ENCODE data around the gene SLC30A4.

Gene SLC30A4

DNA sequence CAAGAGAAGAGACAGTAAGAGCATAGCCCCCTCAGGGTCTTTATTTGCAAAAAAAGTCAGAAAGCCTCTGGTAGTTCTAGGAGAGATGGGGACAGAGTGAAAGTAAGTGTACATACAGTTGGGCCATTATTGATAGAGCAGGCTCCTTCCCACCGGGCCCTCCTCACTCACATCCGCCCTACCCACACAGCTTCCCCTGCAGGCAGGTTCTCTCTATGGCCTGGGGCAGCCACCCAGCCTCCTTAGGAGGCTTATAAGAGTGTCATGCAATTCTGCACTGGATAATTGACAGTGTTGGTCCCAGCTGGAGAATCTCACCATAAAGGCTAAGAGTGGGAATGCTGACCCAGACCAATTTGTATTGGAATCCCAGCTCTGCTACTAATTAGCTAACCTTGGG lies 49.5 kb downstream of the SLC30A4 start:
- no peaks in the 10 kb centered on the region for H3K4me1 ChIP-seq (ENCODE audit: control insufficient read depth, insufficient read depth, low read length)
- no peaks in the 10 kb centered on the region for H3K36me3 ChIP-seq (ENCODE audit: control insufficient read depth, insufficient read depth, low read length)
- no peak for DNase-seq (ENCODE audit: low read depth, low spot score)
- H3K27ac ChIP-seq (ENCODE audit: low read length) = no peak overlapping the region
- H3K4me3 ChIP-seq (ENCODE audit: low read length) = no peak overlapping the region
- H3K27me3 ChIP-seq (ENCODE audit: control insufficient read depth, insufficient read depth, low read length) = peaks cover 75% of the 10 kb centered on the region
- H3K9me3 ChIP-seq (ENCODE audit: control insufficient read depth, insufficient read depth, low read length) = no peaks in the 10 kb centered on the region
- WGBS (ENCODE audit: insufficient coverage, insufficient read length) = no CpG with 5 or more reads among the region's 2 CpGs

GRCh38 chr15:45471151-45471550 lies 51.4 kb downstream of the SLC30A4 start:
- H3K27ac ChIP-seq (ENCODE audit: low read length) = no peak overlapping the region
- no peaks in the 10 kb centered on the region for H3K36me3 ChIP-seq (ENCODE audit: control insufficient read depth, insufficient read depth, low read length)
- H3K27me3 ChIP-seq (ENCODE audit: control insufficient read depth, insufficient read depth, low read length) = peaks cover 81% of the 10 kb centered on the region
- no CpG with 5 or more reads among the region's 8 CpGs for WGBS (ENCODE audit: insufficient coverage, insufficient read length)
- H3K4me1 ChIP-seq (ENCODE audit: control insufficient read depth, insufficient read depth, low read length) = no peaks in the 10 kb centered on the region
- no peak for DNase-seq (ENCODE audit: low read depth, low spot score)
- no peaks in the 10 kb centered on the region for H3K9me3 ChIP-seq (ENCODE audit: control insufficient read depth, insufficient read depth, low read length)
- H3K4me3 ChIP-seq (ENCODE audit: low read length) = no peak overlapping the region

DNA sequence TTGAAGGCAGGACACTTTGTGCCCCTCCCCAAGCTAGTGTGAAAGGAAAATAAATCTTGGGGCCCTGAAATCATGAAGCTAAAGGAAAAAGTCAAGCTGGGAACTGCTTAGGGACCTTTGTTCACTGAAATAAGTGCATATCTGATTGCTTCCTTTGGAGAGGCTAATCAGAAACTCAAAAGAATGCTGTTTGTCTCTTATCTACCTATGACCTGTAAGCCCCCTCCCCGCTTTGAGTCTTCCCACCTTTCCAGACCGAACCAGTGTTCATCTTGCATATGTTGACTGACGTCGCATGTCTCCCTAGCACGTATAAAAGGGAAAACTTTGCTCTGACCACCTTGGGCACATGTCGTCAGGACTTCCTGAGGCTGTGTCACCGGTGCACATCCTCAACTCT lies 53.1 kb downstream of the SLC30A4 start:
- H3K27ac ChIP-seq (ENCODE audit: low read length) = no peak overlapping the region

DNA sequence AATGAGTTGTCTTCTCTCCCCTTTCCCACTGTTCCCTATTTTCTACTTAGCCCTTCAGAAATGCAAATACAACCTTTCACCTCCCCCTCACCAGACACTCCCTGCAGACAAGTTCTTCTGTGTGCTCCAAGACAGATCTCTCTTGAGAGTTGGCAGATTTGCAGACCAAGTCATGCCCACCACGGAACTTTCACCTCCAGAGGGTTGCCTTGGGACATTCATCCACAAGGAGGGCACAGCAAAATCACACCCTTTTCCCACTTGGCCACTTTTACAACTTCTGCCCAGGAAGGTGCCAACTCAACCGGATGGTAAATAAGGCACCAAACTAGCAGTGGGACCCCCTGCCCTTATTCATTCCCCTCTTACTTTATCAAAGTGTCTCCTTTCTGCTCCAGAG lies 53.5 kb downstream of the SLC30A4 start:
- no peak for DNase-seq (ENCODE audit: low read depth, low spot score)
- H3K4me3 ChIP-seq (ENCODE audit: low read length) = no peak overlapping the region
- H3K27me3 ChIP-seq (ENCODE audit: control insufficient read depth, insufficient read depth, low read length) = peaks cover 75% of the 10 kb centered on the region
- no peaks in the 10 kb centered on the region for H3K4me1 ChIP-seq (ENCODE audit: control insufficient read depth, insufficient read depth, low read length)
- no peaks in the 10 kb centered on the region for H3K9me3 ChIP-seq (ENCODE audit: control insufficient read depth, insufficient read depth, low read length)
- no peaks in the 10 kb centered on the region for H3K36me3 ChIP-seq (ENCODE audit: control insufficient read depth, insufficient read depth, low read length)
- no CpG with 5 or more reads among the region's 2 CpGs for WGBS (ENCODE audit: insufficient coverage, insufficient read length)
- H3K27ac ChIP-seq (ENCODE audit: low read length) = no peak overlapping the region

More for the DNA sequence above, 53.1 kb downstream of the SLC30A4 start:
- no CpG with 5 or more reads among the region's 7 CpGs for WGBS (ENCODE audit: insufficient coverage, insufficient read length)
- H3K4me3 ChIP-seq (ENCODE audit: low read length) = no peak overlapping the region
- H3K4me1 ChIP-seq (ENCODE audit: control insufficient read depth, insufficient read depth, low read length) = no peaks in the 10 kb centered on the region
- H3K27me3 ChIP-seq (ENCODE audit: control insufficient read depth, insufficient read depth, low read length) = peaks cover 74% of the 10 kb centered on the region
- no peak for DNase-seq (ENCODE audit: low read depth, low spot score)
- no peaks in the 10 kb centered on the region for H3K36me3 ChIP-seq (ENCODE audit: control insufficient read depth, insufficient read depth, low read length)
- H3K9me3 ChIP-seq (ENCODE audit: control insufficient read depth, insufficient read depth, low read length) = no peaks in the 10 kb centered on the region

DNA sequence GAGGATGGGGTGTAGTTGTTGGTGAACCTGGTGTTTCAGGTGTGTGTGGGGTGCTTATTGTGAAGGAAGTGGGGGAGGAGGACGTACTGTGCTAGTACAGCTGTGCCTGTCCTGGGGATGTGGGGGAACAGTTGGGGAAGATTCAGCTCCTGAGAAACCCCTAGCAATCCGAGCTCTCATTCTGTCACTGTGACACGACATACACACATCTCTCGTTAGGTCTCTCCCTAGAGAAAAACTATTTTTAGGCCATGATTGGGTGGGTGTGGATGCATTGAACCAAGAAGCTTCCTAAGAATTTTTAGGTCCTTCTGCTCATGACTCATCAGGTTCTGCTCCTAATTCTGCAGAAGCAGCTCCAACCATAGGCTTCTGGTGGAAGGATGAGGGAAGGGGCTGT lies 54.3 kb downstream of the SLC30A4 start:
- Histone ChIP-seq H3K27me3 (ENCODE audit: control insufficient read depth, insufficient read depth, low read length) (peaks cover 68% of the 10 kb centered on the region), H3K36me3 (ENCODE audit: control insufficient read depth, insufficient read depth, low read length) (no peaks in the 10 kb centered on the region), H3K4me1 (ENCODE audit: control insufficient read depth, insufficient read depth, low read length) (no peaks in the 10 kb centered on the region), H3K9me3 (ENCODE audit: control insufficient read depth, insufficient read depth, low read length) (no peaks in the 10 kb centered on the region), H3K27ac (ENCODE audit: low read length) (no peak overlapping the region), H3K4me3 (ENCODE audit: low read length) (no peak overlapping the region)
- no peak for DNase-seq (ENCODE audit: low read depth, low spot score)
- WGBS (ENCODE audit: insufficient coverage, insufficient read length) = no CpG with 5 or more reads among the region's 4 CpGs

- WGBS (ENCODE audit: insufficient coverage, insufficient read length) = no CpG with 5 or more reads among the region's 12 CpGs
Observed at GRCh38 chr15:45458746-45459403, 63.7 kb downstream of the SLC30A4 start.

DNA sequence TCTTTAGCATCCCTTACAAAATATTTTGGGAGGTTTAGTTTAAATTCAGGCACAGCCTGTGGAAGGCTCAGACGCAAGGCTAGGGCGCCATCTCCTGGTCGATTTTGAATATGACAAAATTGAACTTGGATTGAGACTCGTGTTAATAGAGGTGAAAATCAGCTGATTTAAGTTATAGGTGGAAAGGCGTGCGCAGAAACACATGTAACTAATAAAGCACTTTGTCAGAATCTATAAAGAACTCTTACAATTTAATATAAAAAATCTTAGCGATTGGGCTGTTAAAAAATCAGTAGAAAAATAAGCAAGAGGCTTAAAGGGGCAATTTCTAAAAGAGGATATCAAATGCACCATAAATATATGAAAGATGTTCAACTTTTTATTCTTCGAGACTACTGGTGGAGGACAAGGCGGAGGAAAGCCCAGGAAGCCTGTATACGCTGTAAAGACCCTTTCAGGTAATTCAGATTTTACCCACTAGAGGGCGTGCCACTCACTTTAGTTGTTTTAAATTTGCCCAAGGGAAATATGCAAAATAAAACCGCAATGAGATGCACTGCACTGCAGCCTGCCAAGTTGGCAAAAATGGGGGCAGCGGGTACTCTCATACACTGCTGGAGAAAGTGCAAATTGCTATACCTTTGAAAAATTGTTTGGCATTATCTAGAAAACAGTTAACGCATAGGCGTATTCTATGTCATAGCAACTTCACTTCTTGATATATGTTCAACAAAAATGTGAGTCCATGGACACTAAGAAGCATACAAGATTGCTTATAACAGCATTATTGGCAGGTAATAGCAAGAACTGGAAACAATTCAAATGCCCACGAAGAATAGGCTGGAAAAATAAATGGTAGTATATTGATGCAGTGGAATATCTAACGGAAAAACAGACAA lies 64.7 kb downstream of the SLC30A4 start:
- H3K4me3 ChIP-seq (ENCODE audit: low read length) = no peak overlapping the region
- WGBS (ENCODE audit: insufficient coverage, insufficient read length) = no CpG with 5 or more reads among the region's 17 CpGs
- H3K9me3 ChIP-seq (ENCODE audit: control insufficient read depth, insufficient read depth, low read length) = no peaks in the 10 kb centered on the region
- H3K36me3 ChIP-seq (ENCODE audit: control insufficient read depth, insufficient read depth, low read length) = no peaks in the 10 kb centered on the region
- H3K27ac ChIP-seq (ENCODE audit: low read length) = no peak overlapping the region
- H3K27me3 ChIP-seq (ENCODE audit: control insufficient read depth, insufficient read depth, low read length) = peaks cover 2% of the 10 kb centered on the region; the same call in 1 of the 2 replicates
- DNase-seq (ENCODE audit: low read depth, low spot score) = peak; percentile 50
- no peaks in the 10 kb centered on the region; the same call in 1 of the 2 replicates for H3K4me1 ChIP-seq (ENCODE audit: control insufficient read depth, insufficient read depth, low read length)

More at GRCh38 chr15:45458746-45459403, 63.7 kb downstream of the SLC30A4 start:
- Histone ChIP-seq H3K9me3 (ENCODE audit: control insufficient read depth, insufficient read depth, low read length) (no peaks in the 10 kb centered on the region), H3K36me3 (ENCODE audit: control insufficient read depth, insufficient read depth, low read length) (no peaks in the 10 kb centered on the region), H3K4me1 (ENCODE audit: control insufficient read depth, insufficient read depth, low read length) (no peaks in the 10 kb centered on the region; the same call in 1 of the 2 replicates), H3K27me3 (ENCODE audit: control insufficient read depth, insufficient read depth, low read length) (peaks cover 2% of the 10 kb centered on the region; the same call in 1 of the 2 replicates), H3K4me3 (ENCODE audit: low read length) (no peak overlapping the region), H3K27ac (ENCODE audit: low read length) (no peak overlapping the region)
- peak; percentile 35 for DNase-seq (ENCODE audit: low read depth, low spot score)

DNA sequence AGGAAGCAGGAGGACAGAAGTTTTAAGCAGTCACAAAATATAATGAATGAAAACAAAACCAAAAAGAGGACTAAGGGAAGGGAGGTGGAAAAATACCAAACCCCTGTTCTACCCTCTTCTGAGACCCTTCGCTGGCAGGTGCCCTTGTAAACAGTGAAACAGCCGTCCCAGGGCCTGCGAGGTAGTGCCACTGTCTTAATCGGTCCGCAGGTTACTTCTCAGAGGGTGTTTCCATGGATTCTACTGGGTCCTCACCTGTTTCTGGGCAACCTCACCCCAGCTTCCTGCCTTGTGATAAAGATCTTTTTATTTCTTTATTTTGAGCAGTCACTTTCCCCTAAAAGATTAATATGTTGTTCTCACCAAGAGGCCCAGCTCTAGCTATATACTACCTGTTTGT lies 65.3 kb downstream of the SLC30A4 start:
- no CpG with 5 or more reads among the region's 5 CpGs for WGBS (ENCODE audit: insufficient coverage, insufficient read length)
- Histone ChIP-seq H3K36me3 (ENCODE audit: control insufficient read depth, insufficient read depth, low read length) (no peaks in the 10 kb centered on the region), H3K27me3 (ENCODE audit: control insufficient read depth, insufficient read depth, low read length) (peaks cover 2% of the 10 kb centered on the region; the same call in 1 of the 2 replicates), H3K27ac (ENCODE audit: low read length) (no peak overlapping the region), H3K9me3 (ENCODE audit: control insufficient read depth, insufficient read depth, low read length) (no peaks in the 10 kb centered on the region), H3K4me3 (ENCODE audit: low read length) (no peak overlapping the region), H3K4me1 (ENCODE audit: control insufficient read depth, insufficient read depth, low read length) (no peaks in the 10 kb centered on the region; the same call in 1 of the 2 replicates)
- no peak for DNase-seq (ENCODE audit: low read depth, low spot score)

DNA sequence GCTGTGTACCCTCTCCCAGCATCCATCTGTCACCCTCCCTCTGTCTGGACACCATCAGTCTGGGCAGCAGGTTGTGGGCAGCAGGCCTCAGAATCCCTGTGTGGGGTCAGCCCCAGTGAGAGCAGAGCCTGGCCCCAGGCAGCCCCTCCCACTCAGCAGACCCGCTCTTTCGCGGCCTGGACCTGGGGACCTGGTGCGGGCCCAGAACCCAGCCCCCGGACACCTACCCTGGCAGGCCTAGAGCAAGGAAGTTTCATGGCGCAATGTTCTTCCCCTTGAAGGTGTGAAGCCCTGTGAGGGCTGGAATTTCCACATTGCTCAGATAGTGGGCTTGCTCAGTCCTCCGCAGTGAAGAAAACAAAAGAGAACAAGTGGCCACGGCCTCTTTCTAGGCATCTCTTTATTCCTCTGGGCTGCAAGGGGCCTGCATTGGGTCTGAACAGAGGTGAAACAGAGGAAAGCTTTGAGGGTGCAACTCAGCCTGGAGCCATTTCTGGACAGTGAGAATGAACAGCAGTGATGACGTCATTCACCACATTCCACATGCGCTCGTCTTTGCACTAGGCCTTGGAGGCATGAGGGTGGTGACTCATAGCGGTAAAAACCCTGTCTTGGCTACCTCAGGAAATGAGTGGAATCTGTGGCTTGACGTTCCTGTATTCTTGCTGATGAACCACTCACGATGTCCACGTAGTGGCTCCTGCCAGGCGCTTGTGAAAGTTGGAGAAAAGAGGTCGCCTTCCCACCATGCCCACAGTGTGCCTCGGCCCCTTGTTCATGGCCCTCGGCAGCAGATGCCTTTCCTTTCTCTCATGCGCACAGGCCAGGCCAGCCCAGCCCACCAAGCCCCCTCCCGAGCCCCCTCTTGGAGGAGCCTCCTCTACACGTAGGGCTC lies 66.1 kb downstream of the SLC30A4 start:
- H3K4me3 ChIP-seq (ENCODE audit: low read length) = no peak overlapping the region
- no CpG with 5 or more reads among the region's 22 CpGs for WGBS (ENCODE audit: insufficient coverage, insufficient read length)
- H3K27ac ChIP-seq (ENCODE audit: low read length) = no peak overlapping the region
- H3K4me1 ChIP-seq (ENCODE audit: control insufficient read depth, insufficient read depth, low read length) = no peaks in the 10 kb centered on the region; the same call in 1 of the 2 replicates
- H3K36me3 ChIP-seq (ENCODE audit: control insufficient read depth, insufficient read depth, low read length) = no peaks in the 10 kb centered on the region
- peaks cover 2% of the 10 kb centered on the region; the same call in 1 of the 2 replicates for H3K27me3 ChIP-seq (ENCODE audit: control insufficient read depth, insufficient read depth, low read length)
- H3K9me3 ChIP-seq (ENCODE audit: control insufficient read depth, insufficient read depth, low read length) = no peaks in the 10 kb centered on the region
- no peak for DNase-seq (ENCODE audit: low read depth, low spot score)

GRCh38 chr15:45454814-45455213 lies 67.7 kb downstream of the SLC30A4 start:
- no peak for DNase-seq (ENCODE audit: low read depth, low spot score)
- Histone ChIP-seq H3K4me1 (ENCODE audit: control insufficient read depth, insufficient read depth, low read length) (no peaks in the 10 kb centered on the region; the same call in 1 of the 2 replicates), H3K36me3 (ENCODE audit: control insufficient read depth, insufficient read depth, low read length) (no peaks in the 10 kb centered on the region), H3K27me3 (ENCODE audit: control insufficient read depth, insufficient read depth, low read length) (no peaks in the 10 kb centered on the region), H3K9me3 (ENCODE audit: control insufficient read depth, insufficient read depth, low read length) (no peaks in the 10 kb centered on the region), H3K27ac (ENCODE audit: low read length) (no peak overlapping the region), H3K4me3 (ENCODE audit: low read length) (no peak overlapping the region)
- WGBS (ENCODE audit: insufficient coverage, insufficient read length) = no CpG with 5 or more reads among the region's 8 CpGs
